NB4 (cell line): ENCODE data around the gene ABLIM2.

Experiments
- CTCF ChIP-seq: IDR thresholded peaks from one replicate; pipeline ENCODE4 v1.5.1; 2012; ENCODE audit warnings: low read depth, low read length
- POLR2A ChIP-seq: IDR thresholded peaks from 2 replicates; pipeline ENCODE4 v1.6.1; 2011; ENCODE audit warnings: mild to moderate bottlenecking; ENCODE audit not compliant: insufficient read length; ENCODE audit errors: extremely low read depth
- TF ChIP-seq, protein P1 (sequence below): IDR thresholded peaks from 2 replicates; pipeline ENCODE4 v1.6.1; 2011; ENCODE audit warnings: low read depth, low read length

GRCh38 chr4:8121292-8122015 is 37.2 kb downstream of the ABLIM2 start:
- TF ChIP-seq CTCF (no peak), POLR2A (no peak)
- TF ChIP-seq, protein P1, sequence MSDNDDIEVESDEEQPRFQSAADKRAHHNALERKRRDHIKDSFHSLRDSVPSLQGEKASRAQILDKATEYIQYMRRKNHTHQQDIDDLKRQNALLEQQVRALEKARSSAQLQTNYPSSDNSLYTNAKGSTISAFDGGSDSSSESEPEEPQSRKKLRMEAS: no peak
